ENCODE data around the gene CYP26A1.

CYP26A1 gene, protein sequence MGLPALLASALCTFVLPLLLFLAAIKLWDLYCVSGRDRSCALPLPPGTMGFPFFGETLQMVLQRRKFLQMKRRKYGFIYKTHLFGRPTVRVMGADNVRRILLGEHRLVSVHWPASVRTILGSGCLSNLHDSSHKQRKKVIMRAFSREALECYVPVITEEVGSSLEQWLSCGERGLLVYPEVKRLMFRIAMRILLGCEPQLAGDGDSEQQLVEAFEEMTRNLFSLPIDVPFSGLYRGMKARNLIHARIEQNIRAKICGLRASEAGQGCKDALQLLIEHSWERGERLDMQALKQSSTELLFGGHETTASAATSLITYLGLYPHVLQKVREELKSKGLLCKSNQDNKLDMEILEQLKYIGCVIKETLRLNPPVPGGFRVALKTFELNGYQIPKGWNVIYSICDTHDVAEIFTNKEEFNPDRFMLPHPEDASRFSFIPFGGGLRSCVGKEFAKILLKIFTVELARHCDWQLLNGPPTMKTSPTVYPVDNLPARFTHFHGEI

GRCh38 chr10:93073539-93074146, at the start of gene CYP26A1:
CYP26A1 (plus strand) TSS chr10:93073893; CDS start chr10:93073935, 42 bp downstream.
- no peak for DNase-seq (ENCODE audit: low read depth in 2 of 2)

DNA sequence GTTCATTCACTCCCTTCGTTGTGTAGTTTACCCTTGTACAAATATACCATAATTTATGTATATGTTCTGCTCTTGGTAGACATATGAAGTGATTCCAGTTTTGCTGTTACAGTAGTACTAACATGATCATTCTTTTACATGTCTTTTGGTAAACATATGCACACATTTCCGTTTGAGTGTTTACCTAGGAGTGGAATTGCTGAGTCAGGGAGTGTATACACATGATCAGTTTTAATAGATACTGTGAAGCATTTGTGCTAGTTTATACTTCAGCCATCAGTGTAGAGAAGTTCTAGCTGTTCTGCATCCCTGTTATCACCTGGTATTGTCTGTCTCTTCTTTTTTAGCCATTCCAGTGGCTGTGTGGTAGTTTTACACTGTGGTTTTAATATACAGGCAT, 47.6 kb upstream of the CYP26A1 start:
- no peak for DNase-seq (ENCODE audit: low read depth in 2 of 2)

DNA sequence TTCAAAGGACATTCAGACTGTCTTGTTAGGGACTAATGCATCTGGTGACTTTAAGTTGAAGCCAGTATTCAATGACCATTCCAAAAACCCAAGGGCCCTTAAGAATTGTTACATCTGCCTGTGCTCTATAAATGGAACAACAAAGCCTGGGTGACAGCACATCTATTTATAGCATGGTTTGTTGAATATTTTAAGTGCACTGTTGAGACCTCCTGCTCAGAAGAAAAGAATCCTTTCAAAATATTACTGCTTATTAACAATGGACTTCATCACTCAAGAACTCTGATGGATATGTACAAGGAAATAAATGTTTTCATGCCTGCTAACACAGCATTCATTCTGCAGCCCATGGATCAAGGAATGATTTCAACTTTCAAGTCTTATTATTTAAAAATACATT, 46.2 kb upstream of the CYP26A1 start:
- DNase-seq (ENCODE audit: low read depth in 2 of 2): no peak

GRCh38 chr10:93028883-93029282, 44.8 kb upstream of the CYP26A1 start:
- no peak for DNase-seq (ENCODE audit: low read depth in 2 of 2)

- DNase-seq (ENCODE audit: low read depth in 2 of 2): no peak
Observed at GRCh38 chr10:93030409-93030808, 43.3 kb upstream of the CYP26A1 start.

DNA sequence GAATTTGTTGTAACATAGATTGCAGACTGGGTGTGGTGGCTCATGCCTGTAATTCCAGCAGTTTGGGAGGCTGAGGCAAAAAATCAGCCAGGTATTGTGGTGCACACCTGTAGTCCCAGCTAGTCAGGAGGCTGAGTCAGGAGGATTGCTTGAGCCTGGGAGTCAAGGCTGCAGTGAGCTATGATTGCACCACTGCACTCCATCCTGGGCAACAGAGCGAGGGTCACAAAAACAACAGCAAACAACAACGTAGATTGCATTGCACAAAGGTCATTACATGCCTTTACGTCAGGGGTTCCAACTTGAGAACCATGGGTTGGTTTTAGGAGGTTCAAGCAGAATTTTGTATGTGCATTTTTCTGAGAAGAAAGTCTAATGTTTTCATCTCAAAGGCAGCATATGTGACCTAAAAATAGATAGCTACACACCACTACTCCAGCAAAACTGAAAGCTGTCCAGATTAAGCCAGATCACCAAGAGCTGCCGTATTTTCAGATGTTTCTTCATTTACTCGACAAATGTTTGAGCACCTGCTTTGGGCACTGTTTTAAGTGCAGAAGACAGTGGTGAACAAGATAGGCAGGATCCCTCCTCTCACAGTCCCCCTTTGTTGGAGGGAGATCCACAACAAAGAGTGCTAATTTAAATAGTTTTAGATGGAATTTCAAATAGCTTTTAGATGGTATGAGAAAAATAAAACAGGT, 41.4 kb upstream of the CYP26A1 start:
- DNase-seq (ENCODE audit: low read depth in 2 of 2): no peak

DNA sequence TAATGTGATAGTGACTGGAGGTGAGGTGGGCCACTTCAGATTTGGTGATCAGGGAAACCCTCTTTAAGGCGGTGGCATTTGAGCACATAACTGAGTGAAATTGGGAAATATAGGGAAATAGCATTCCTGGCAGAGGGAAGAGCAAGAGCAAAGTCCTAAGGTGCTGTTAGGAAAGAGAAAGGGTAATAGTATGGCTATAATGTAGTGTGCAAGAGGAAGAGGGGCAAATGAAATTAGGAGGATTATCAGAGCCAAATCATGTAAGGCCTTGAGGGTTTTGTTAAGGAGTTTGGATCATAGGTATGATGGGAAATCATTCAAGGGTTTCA, 40.9 kb upstream of the CYP26A1 start:
- no peak for DNase-seq (ENCODE audit: low read depth in 2 of 2)

DNA sequence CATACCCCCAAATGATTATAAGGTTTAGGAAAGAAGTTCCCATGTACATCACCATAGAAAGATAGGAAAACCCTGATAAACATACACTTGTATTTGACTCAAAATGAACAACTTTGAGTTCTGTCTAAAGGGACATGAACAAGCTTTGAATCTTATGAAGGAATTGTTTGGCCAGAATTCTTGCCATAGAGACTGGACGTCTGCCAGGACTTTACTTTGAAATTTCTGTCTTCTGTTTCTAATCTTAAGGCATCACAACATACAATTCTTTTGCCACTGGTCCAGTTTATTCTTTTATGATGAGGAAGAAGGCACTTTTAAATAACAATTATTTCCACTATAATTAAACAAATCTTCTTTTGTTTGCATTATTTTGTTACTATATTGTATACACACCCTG, 39.3 kb upstream of the CYP26A1 start:
- DNase-seq (ENCODE audit: low read depth in 2 of 2): no peak

DNA sequence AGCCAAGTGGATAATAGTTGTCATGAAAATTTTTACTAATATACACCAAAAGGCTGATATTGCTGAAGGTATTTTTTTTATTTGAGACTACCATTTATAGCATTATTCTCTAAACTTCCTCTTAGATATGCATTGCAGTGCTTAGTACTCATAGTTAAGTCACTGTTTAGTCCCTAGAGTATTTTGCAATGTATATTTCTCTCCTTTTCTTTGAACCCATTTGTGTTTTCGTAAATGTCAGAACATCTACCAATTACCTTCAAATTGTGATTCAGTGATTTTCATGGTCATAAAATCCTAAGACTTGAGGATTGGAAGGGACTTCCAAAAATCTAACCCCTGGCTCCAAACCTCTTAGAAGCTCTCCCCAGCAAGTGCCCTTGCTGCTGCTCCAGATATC, 34.6 kb upstream of the CYP26A1 start:
- DNase-seq (ENCODE audit: low read depth in 2 of 2): no peak

DNA sequence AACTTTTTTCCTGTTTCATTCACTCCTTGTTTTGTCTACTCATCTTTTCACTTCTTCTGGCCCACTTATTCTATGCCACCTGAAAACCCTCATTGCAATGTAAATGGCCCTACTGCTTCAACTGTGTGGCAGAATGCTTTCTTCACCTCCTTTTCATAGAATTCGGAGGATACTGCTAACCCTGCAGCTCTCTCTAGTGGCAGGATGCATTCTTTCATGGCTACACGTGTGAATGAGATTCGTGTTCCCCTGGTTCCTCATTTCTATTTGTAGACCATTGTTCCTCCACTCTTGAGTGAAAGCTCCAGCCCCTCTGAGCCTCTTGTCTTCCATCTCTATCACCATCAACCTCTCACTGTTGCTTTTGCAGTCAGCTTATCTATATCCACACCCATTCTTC, 34.0 kb upstream of the CYP26A1 start:
- no peak for DNase-seq (ENCODE audit: low read depth in 2 of 2)

DNA sequence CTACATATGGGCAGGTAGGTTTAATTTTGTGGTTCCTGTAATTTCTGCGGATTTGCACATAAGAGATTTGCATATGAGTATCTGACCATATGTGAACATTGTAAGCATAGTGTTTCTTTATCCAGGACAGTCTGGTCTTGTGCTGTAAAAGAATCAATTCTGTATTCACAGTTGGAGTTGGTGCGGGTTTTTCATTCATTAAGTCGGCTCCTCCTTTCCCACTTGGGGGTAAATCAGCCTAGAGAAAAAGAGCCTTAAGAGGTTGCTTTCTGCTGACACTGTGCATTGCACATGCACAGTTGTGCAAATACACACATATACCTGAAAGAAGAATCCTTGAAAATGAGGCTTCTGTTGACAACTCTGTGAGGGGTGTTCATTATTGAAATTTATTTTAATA, 19.2 kb upstream of the CYP26A1 start:
- no peak for DNase-seq (ENCODE audit: low read depth in 2 of 2)

DNA sequence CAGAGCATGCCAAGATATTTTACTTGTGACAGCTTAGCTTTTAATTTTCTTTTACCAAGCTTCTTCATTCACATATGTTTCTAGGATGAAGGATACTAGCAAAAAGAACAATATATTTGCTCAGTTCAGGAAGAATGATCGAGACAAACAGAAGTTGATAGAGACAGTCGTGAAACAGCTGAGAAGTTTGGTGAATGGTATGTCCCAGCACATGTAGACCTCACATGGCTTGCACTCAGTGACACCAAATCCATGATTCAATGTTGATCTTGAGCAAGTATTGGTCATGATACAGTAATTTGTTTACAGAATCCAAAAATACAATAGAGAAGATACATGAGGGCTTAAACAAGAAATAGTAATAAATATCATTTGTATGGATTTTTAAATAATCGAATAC, 15.6 kb upstream of the CYP26A1 start:
- DNase-seq (ENCODE audit: low read depth in 2 of 2): no peak

DNA sequence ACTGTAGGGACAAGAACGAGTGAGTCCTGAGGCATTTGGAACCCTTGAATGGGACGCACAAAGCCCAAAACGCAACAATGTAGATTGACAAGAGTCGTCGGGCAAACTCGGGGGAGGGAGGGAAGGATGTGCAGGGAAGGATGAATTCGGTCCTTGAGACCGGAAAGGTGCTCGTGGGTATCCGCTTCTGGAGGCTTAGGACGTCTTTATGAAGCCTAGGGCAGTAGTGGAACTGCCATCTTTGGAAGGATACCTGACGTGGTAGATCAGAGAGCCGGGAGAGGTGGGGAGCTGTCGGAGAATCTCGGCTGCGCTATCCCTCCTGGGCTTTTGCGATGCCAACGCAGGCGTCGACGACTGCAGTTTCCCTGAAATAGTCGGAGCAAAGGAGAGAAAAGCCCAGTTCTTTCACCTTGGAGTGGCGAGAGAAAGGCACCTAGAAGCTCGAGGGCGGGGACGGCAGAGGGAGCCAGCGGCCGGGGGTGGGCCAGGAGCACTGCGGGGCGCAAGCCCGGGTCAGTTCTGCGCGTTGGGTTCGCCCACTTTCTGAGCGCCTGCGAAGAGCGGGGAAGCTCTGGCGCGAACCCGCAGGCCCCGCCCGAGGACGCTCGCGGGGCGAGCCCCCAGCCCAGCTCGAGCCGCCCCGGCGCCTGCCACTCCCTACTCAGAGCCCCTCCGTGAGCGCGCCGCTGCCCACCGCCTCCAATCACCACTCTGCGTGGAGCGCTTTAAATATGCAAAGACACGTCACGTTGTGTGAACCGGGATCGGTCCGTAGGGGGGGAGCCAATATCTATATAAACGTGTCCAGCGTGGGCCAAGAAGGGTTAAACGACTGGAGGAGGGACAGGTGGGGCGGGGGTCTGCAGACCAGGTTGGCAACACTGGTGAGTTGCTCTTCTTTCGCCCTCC, 13.5 kb upstream of the CYP26A1 start, which contains the start of gene CYP26C1:
TSS of gene CYP26C1 (plus strand) at position 824 of the 912 bp plus-strand sequence. CDS start 466 bp downstream, outside the sequence.
- DNase-seq (ENCODE audit: low read depth in 2 of 2): no peak

- DNase-seq (ENCODE audit: low read depth in 2 of 2): no peak
Observed at GRCh38 chr10:93060887-93061593, 12.7 kb upstream of the CYP26A1 start.

DNA sequence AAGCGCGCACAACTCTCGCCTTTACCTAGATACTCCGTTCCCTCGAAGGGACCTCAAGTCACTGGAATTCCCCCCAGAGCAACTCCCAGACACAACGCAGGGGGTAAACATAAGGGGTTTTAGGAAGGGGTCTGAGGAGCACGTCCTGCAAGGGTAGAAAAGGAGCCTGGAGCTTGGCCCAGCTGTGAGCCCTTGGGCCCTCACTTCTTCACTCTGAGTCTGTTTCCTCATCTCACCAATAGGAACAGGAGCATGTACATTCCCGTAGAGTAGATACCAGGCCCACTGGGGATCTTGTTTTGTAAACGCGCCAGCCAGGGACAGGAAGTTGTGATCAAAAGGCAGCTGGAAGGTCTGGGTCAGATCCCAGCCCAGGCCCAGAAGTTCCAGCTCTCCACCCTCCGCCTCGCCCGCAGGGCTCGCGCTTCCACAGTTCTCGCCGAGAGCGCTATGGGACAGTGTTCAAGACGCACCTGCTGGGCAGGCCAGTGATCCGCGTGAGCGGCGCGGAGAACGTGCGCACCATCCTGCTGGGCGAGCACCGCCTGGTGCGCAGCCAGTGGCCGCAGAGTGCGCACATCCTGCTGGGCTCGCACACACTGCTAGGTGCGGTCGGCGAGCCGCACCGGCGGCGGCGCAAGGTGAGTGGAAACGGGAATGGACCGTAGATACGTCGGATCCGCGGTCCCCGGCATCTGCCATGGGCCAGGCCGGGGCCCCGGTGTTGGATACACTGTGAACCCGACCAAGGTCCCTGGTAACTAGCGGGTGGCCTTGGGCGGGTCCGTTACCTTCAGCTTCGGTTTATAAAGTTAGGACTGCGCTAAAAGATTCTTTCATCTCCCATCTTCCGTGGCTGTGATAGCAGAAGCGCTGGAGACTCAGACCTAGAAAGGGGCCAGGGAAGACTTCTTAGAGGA, 11.8 kb upstream of the CYP26A1 start:
- DNase-seq (ENCODE audit: low read depth in 2 of 2): no peak

- DNase-seq (ENCODE audit: low read depth in 2 of 2): no peak
Observed at GRCh38 chr10:93062514-93063143, 11.1 kb upstream of the CYP26A1 start.

DNA sequence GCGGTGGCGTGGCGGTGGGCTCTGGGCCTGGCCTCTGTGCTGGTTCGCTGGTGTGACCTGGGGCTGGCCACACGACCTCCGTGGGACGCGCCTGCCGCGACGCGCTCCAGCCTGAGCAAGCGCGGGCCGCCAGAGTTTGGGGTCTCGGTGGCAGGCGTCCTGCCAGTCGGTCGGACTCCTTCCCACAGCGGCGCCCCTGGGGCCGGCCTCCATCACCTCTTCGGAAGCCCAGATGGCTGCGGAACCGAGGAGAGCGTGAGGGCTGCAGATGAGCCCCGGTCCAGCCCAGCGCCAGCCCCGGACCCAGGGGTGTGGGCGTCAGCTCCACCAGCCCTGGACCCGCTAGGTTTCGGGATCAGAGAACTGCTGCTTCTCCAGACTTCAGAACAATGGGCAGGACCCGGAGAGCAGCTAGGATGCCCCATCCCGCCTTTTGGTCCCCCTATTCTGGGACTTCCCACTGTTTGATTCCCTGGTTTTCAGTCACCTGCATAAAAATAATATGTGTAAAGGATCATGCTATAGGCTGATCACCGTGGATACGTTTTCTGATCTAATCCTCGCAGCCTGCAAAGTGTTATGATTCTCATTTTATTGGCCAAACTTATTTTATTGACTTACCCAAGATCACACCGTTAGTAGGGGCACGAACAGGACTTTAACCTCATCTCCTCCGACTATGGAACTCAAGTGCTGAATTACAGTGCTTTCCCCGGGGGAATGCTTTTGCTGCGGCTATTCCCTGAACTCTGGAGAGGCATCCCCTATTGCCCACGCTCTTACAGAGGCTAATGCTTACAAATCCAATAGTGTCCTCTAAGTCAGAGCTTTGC, 10.3 kb upstream of the CYP26A1 start:
- DNase-seq (ENCODE audit: low read depth in 2 of 2): no peak

- no peak for DNase-seq (ENCODE audit: low read depth in 2 of 2)
Observed at GRCh38 chr10:93063977-93064660, 9.6 kb upstream of the CYP26A1 start.
